HepG2 (cell line): Measurements from ENCODE around the gene CAMSAP1.

Experiments
- CEBPB ChIP-seq: IDR thresholded peaks from 2 replicates; pipeline ENCODE4 v1.6.1; 2011; ENCODE audit warnings: low read depth, low read length, improper control_type of control experiment, borderline replicate concordance
- POLR2A ChIP-seq, 2 experiments: IDR thresholded peaks; 2 replicates each; pipeline ENCODE4 v1.6.1; 2011; ENCODE audit warnings: low read depth in 2 of 2, low read length in 2 of 2, mild to moderate bottlenecking in 1 of 2, moderate library complexity in 1 of 2; ENCODE audit not compliant: insufficient read depth in 1 of 2
- RAD21 ChIP-seq: fragments of 450-650 bp; formaldehyde crosslinking; IDR thresholded peaks from 2 replicates; pipeline ENCODE4 v1.5.0; 2020; ENCODE audit warnings: mild to moderate bottlenecking

DNA sequence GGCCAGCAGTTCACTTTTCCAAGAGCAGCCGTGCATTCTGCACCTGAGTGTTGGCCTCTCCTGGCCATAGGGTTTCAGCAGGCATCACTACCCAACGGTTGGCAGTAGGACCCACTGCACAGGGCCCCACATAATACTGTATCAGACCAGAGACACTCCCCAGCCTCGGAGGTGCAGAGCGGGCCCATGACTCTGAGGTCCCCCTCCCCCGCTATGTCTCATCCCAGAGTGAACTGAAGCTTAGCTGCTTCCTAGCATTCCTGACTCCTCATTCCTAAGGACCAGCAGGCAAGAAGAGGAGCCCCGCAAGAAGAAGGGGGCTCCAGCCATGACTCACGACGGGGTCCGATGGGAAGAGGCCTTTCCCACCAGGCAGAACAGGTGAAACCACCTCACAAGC, 67.2 kb downstream of the CAMSAP1 start:
- TF ChIP-seq CEBPB (no peak), POLR2A (IDR thresholded peaks at IDR 0.05; ENCODE audit: insufficient read depth in 1 of 2, low read depth in 2 of 2, low read length in 2 of 2) (no peak), RAD21 (CRISPR knock-in tag) (no peak)
